ENCODE measurements around the gene OCLN. TPM values are rescaled to one million over a fixed set of nuclear protein-coding genes. Genes with fewer than 3 reads are reported as not detected.
"Not testable (repeated sequence)": the region's sequence is repeated elsewhere in the genome, so short reads cannot be mapped to it uniquely, and the experiment has no call there.

OCLN gene
- polyA plus RNA-seq, 3 donors, result 29.5 to 46.1 (median 43.5) TPM

GRCh38 chr5:69478296-69478695 is 14.3 kb upstream of the OCLN start:
- DNase-seq, result not testable (repeated sequence)

GRCh38 chr5:69484891-69485290 is 7.7 kb upstream of the OCLN start:
- no peak for DNase-seq

GRCh38 chr5:69485471-69485870 is 7.1 kb upstream of the OCLN start:
- no peak for DNase-seq

- DNase-seq, result no peak
Observed at GRCh38 chr5:69489246-69489645, 3.3 kb upstream of the OCLN start.

- DNase-seq, result no peak
Observed at GRCh38 chr5:69491027-69491426, 1.6 kb upstream of the OCLN start.

- no peak for DNase-seq
Observed at GRCh38 chr5:69491838-69492390, 676 bp upstream of the OCLN start.

GRCh38 chr5:69492923-69493395 is 369 bp downstream of the OCLN start:
- DNase-seq, result peak; percentile 28

- peak; percentile 37 for DNase-seq
Observed at GRCh38 chr5:69493396-69494133, 975 bp downstream of the OCLN start.

- no peak for DNase-seq
Observed at GRCh38 chr5:69494452-69494851, 1.9 kb downstream of the OCLN start.

- no peak for DNase-seq
Observed at GRCh38 chr5:69497006-69497520, 4.5 kb downstream of the OCLN start.

GRCh38 chr5:69498384-69498783 is 5.8 kb downstream of the OCLN start:
- no peak for DNase-seq

GRCh38 chr5:69502367-69502766 is 9.8 kb downstream of the OCLN start:
- no peak for DNase-seq

GRCh38 chr5:69502767-69503488 is 10.3 kb downstream of the OCLN start:
- DNase-seq, result no peak

- DNase-seq, result no peak
Observed at GRCh38 chr5:69504036-69504435, 11.4 kb downstream of the OCLN start.

- DNase-seq, result no peak
Observed at GRCh38 chr5:69505306-69505705, 12.7 kb downstream of the OCLN start.

GRCh38 chr5:69509212-69509611 is 16.6 kb downstream of the OCLN start:
- DNase-seq, result no peak

GRCh38 chr5:69510694-69511093 is 18.1 kb downstream of the OCLN start:
- DNase-seq, result no peak

GRCh38 chr5:69512740-69513260 is 20.2 kb downstream of the OCLN start:
- no peak for DNase-seq

GRCh38 chr5:69515570-69515969 is 23.0 kb downstream of the OCLN start:
- DNase-seq, result not testable (repeated sequence)

GRCh38 chr5:69516769-69517168 is 24.2 kb downstream of the OCLN start:
- DNase-seq, result no peak

- DNase-seq, result no peak
Observed at GRCh38 chr5:69517763-69518212, 25.2 kb downstream of the OCLN start.

GRCh38 chr5:69519285-69519684 is 26.7 kb downstream of the OCLN start:
- no peak for DNase-seq
